Stimulated activated CD4-positive, alpha-beta T cell treated with anti-CD3 and anti-CD28 coated beads, Interleukin-12 subunit alpha, Interleukin-12 subunit beta, amount 100 ng/mL, for 4 hours (primary cell): ENCODE data around the gene FRK.
"Not testable (repeated sequence)": the region's sequence is repeated elsewhere in the genome, so short reads cannot be mapped to it uniquely, and the experiment has no call there.

ENCODE experiments used
- DNase-seq: peaks from one replicate; pipeline ENCODE4 v3.0.0-alpha.2; 2020

The FRK gene

DNA sequence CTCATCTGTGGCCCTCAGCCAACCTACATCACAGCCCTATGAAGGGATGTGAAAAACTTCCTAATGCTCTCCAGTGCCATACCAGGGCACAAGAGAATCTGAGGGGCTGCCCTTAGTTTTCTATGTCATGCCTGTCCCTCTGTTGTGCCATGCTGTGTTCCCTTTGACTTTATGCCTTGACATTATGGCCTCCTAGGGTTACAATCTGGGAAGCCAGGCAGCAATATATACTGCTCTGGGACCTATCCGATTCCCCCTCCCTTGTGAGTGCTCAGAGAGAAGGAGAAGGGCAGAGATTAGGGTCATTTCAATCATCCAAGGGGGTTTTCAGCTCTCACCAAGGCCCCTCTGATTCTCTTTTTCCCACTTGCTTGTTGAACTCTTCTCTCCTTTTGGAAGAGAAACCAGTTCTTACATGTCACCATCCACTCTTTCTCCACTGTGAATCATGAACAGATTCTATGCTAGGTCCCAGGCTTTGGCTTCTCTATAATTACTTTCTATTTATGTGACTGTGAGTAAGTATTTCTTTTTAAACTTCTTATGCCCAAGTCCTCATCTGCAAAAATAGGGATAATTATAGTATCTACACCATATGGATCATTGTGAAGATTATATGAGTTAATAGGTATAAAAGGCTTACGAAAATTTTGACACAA is 14.2 kb upstream of the FRK start:
- DNase-seq = no peak

DNA sequence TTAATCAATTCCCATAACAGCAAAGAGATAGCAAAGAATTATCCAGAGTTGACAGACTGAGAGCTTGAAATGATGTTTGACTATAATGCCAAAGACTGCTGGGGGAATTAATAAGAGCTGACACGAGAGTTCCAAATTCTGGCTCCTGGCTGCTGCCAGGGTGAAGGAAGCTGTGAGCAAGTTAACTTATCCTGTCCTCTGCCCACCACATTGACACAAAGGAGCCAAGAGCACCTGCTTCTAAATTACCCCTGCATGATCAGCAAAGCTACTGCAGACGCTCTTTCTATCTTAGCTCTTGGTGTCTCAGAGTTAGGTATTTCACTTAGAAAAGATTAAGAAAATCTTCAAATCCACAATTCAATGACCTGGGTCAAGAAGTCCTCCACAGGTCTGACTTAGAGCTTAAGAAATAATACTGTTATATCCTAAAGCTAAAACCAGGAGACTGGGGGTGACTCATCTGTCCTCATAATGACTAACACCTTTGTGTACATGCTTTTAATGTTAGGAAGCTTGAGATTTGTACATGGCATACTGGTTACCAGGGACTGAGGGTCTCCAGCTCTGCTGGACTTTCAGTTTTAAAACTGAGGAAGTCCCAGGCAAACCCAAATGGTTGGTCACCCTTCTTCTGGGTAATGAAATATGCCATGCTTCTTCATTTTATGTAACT is 13.2 kb upstream of the FRK start:
- DNase-seq = no peak

DNA sequence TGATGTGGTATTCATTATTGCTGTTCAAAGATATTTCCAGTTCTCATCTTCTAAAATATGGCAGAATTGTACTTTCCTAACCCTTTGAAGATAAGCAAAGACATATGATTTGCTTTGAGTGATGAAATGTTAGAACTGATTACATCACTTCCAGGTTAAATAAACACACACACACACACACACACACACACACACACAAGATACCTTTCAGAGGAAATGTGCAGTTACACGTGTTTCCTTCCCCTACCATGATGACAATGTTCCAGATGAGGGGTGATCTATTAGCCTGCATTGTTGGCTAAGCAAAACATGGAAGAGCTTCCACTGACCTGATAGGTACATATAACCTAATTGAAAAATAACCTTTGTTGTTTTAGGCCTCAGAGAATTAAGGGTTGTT is 11.7 kb upstream of the FRK start:
- no peak for DNase-seq

GRCh38 chr6:116070616-116071389 is 10.1 kb upstream of the FRK start:
- no peak for DNase-seq

GRCh38 chr6:116070101-116070500 is 9.4 kb upstream of the FRK start:
- DNase-seq = no peak

GRCh38 chr6:116066789-116067188 is 6.1 kb upstream of the FRK start:
- no peak for DNase-seq

DNA sequence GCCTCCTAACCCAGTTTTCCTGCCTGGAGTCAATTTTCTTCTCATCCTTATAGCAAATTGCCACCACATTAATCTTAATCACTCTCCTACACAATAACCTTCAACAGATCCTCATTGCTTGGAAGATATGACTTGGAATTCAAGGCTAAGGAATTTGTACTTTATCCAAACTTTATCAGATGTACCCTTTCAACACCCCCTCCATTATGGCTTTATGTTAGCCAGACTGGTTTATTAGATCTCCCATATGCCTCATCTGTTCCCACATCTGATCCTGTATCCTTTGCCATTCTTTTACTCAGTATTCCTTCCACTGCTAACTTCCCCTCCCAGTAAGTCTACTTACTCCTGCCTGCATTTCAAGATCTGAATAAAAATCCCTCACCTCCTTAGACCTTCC is 4.0 kb upstream of the FRK start:
- DNase-seq = no peak

DNA sequence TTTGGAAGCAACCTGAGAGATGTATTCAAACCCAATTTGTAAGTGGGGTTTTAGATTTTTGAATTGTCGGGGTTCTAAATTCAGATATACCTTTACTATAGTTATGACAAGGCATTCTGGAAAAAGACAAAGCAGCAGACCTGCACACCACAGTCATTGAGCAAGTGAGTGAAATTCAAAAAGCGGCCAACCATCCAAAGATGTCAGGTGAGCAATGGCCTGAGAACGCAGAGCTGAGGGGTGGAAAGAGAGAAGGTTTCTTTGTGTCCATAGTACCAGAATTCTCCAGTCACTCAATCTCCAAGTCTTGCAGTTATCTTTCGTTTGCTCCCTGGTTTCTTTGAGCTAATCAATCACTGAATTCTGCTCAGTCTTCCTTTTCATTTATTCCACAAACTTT is 1.8 kb upstream of the FRK start:
- DNase-seq = no peak

DNA sequence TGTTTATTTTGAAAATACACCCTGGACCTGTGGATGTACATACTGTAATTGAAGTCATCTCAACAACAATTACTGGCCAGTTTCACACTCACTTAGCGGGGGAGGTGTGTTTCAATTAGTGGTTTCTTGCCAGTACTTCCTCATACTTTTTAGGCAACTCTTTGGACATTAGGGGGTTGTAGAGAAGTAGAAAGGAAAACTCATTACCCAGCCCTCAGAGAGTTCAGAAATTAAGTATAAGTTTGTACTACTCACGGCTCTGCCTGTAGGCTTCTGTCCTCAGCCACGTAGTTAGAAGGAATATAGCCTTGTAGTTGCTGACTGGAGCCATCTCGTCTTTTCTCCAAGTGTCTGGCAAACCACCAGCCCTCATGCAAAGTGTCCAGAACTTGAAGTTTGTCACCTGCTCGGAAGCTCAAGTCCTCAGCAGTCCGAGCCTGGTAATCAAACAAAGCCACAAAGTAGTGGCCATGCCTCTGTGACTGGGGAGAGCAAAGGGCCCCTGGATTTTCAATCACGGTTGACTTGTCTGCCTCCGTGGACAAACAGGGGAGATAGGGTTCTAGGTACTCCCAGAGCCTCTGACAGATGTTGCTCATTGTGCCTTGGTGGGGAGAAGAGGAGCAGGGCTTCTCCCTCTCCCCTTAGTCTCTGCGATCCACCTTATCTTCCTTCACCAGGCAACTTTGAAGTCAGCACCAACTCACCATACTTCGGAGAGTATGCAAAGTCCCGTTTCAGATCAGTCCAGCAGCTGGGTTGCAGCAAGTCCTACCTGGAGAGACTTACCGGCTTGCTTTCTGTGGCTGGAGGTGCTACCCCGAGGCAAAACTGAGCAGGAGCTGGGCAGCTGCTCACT is 749 bp downstream of the FRK start:
- no peak for DNase-seq

- DNase-seq = no peak
Observed at GRCh38 chr6:116057766-116058165, 2.9 kb downstream of the FRK start.

DNA sequence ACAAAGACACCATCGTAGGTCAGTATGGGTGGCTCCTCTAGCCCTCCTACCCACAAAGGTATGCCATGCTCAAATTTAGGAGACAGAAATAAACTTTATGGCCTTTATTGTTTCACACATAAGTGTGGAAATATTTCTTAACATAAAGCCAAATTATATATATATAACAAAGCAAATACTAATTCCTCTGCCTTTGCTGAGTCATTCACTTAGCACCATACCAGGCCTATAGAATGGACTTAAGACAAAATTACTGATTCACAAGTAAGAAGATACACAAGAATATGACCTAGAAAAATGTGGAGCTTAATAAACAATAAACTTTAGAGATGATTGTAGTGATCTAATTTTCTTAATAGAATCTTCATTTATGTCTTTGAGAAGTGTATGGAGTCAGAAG is 5.2 kb downstream of the FRK start:
- DNase-seq = no peak

GRCh38 chr6:116051244-116051643 is 9.4 kb downstream of the FRK start:
- DNase-seq = no peak

DNA sequence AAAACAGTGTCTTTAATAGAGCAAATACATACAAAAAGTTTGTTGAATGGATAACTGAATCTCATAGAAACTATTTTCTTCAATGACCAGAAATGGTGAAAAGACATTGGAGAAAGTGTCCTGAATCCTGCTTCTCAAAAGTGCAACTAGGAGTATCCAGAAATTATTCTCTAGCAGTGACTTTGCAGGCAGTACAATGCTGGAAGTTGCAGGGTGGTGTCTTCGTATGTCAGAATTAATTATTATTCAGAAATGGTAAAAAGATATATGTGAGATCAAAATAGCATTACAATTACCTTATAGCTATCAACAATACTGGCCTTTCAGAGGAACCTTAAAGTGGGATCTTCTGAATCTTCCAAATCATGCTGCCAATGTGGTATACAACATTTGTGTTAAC is 10.0 kb downstream of the FRK start:
- no peak for DNase-seq

DNA sequence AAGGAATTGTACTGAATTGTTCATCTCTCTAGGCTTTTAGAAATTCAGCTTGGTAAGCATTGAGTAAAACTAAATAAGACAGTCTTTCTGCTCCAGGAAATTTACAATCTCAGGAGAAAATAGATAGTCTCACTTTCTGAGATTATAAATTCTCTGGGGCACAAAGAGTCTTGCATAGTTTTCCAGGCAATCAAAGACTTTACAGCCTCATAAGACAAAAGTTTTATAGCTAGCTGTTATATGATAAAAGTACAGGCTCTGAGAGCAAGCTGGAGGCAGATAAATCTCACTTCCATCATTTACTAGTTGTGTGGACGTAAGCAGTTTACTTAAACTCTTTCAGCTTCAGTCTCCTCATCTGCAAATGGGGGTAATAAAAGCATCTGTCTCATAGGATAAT is 11.4 kb downstream of the FRK start:
- no peak for DNase-seq

GRCh38 chr6:116047173-116047933 is 13.3 kb downstream of the FRK start:
- no peak for DNase-seq

DNA sequence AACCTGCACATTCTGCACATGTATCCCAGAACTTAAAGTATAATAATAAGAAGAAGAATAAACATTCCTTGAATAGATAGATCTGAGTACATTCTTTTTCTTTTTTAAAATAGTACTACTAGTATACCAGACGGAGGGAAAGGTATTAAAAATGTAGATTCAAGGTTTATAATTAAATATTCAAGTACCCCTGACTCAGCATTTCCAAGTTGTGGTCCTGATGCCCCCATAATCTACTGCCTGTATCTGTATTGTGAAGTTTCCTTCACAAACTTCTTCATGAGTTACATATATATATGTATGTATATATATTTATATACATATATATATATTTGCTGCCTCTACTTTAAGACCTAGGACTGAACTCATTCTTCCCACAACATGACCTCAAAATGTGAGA is 14.0 kb downstream of the FRK start:
- no peak for DNase-seq

DNA sequence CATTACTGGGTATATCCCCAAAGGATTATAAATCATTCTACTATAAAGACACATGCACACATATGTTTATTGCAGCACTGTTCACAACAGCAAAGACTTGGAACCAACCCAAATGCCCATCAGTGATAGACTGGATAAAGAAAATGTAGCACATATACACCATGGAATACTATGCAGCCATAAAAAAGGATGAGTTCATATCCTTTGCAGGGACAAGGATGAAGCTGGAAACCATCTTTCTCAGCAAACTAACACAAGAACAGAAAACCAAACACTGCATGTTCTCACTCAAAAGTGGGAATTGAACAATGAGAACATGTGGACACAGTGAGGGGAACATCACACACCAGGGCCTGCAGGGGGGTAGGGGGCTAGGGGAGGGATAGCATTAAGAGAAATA is 14.4 kb downstream of the FRK start:
- DNase-seq = not testable (repeated sequence)

DNA sequence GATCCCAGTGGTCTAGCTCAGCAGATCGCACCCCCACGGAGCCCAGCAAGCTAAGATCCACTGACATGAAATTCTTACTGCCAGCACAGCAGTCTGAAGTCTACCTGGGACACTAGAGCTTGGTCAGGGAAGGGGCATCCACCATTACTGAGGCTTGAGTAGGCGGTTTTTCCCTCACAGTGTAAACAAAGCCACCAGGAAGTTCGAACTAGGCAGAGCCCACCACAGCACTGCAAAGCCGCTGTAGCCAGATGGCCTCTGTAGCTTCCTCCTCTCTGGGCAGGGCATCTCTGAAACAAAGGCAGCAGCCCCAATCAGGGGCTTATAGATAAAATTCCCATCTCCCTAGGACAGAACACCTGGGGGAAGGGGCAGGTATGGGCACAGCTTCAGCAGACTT is 18.8 kb downstream of the FRK start:
- no peak for DNase-seq

- DNase-seq = no peak
Observed at GRCh38 chr6:116040993-116041392, 19.7 kb downstream of the FRK start.

- no peak for DNase-seq
Observed at GRCh38 chr6:116036885-116037284, 23.8 kb downstream of the FRK start.

DNA sequence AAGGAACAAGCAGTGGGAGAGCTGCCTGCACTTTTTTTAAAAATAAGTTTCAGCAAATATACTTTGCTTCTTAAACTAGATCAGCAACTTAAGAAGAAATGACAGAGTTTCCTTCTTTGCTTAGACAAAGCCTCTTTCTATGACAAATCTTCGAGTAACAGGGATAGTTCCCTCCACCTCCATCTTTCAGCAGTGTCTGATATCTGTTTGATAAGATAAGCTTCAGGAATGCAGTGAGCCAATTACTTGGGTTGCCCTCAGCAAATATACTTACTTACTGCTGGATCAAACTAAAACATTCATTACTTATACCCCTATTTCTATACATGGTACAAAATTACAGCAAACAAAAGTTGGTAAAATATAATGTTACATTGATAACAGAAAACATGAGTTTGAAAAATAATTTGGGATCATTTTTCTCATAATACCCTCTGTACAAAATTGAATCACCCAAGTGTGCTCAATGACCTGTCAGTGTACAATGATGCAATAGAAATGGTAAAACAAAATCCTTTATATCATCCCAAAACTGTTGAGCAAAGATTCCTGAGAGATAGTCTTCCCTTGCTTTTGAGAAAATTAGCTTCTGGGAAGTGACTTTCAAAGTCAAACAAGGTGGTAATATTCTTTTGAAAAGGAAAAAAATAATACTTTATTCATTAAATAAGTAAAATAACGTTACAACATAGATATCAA is 24.5 kb downstream of the FRK start:
- DNase-seq = no peak

- DNase-seq = no peak
Observed at GRCh38 chr6:116035616-116036015, 25.1 kb downstream of the FRK start.
